HepG2 (cell line): ENCODE data around the gene APC2. TPM values are rescaled to one million over a fixed set of nuclear protein-coding genes. Genes with fewer than 3 reads are reported as not detected.

ENCODE experiments used
- HMGXB4 ChIP-seq, 2 experiments: sonication (generic) in 1 of 2; formaldehyde crosslinking in 1 of 2; IDR thresholded peaks; 2 replicates each; pipeline versions ENCODE4 v1.4.0 to v1.6.1; 2018 to 2020; ENCODE audit warnings: missing genetic modification reagents in 2 of 2, borderline replicate concordance in 1 of 2, low read depth in 1 of 2, mild to moderate bottlenecking in 1 of 2, missing biosample characterization in 1 of 2
- HNF4G ChIP-seq, 2 experiments: sonication (generic) in 1 of 2; formaldehyde crosslinking in 1 of 2; IDR thresholded peaks; 2 replicates each; pipeline versions ENCODE4 v1.4.0 to v1.6.1; 2011 to 2020; ENCODE audit warnings: borderline replicate concordance in 2 of 2, low read depth in 2 of 2, mild to moderate bottlenecking in 2 of 2, low read length in 1 of 2, missing genetic modification reagents in 1 of 2, moderate library complexity in 1 of 2
- NR2C2 ChIP-seq: sonication (generic); formaldehyde crosslinking; IDR thresholded peaks from 2 replicates; pipeline ENCODE4 v1.4.0; 2020; ENCODE audit warnings: missing genetic modification reagents, mild to moderate bottlenecking, moderate library complexity, borderline replicate concordance
- RBM22 ChIP-seq: fragments of 200-400 bp; formaldehyde crosslinking; optimal IDR thresholded peaks from 2 replicates; pipeline ENCODE3; 2017; ENCODE audit warnings: mild to moderate bottlenecking, low read length, moderate library complexity
- SKI ChIP-seq: fragments of 450-650 bp; IDR thresholded peaks from one replicate; pipeline ENCODE4 v1.6.1; 2018; ENCODE audit warnings: mild to moderate bottlenecking; ENCODE audit not compliant: partially characterized antibody
- TCF12 ChIP-seq, 2 experiments: fragments of 450-650 bp in 1 of 2; sonication (generic) in 1 of 2; formaldehyde crosslinking in 1 of 2; IDR thresholded peaks; 2 replicates each; pipeline versions ENCODE4 v1.6.1 to v1.8.0; 2017 to 2022; ENCODE audit warnings: antibody characterized with exemption in 1 of 2, mild to moderate bottlenecking in 1 of 2, missing genetic modification reagents in 1 of 2, moderate library complexity in 1 of 2
- ZBTB33 ChIP-seq: sonication (generic); formaldehyde crosslinking; IDR thresholded peaks from 2 replicates; pipeline ENCODE4 v1.4.0; 2020; ENCODE audit warnings: missing genetic modification reagents
- ZBTB38 ChIP-seq: sonication (generic); formaldehyde crosslinking; IDR thresholded peaks from 2 replicates; pipeline ENCODE4 v1.5.1; 2020; ENCODE audit warnings: mild to moderate bottlenecking, missing genetic modification reagents
- ZMYM3 ChIP-seq: sonication (generic); formaldehyde crosslinking; IDR thresholded peaks from 2 replicates; pipeline ENCODE4 v1.5.1; 2020; ENCODE audit warnings: mild to moderate bottlenecking, missing genetic modification reagents
- ZNF136 ChIP-seq: sonication (generic); formaldehyde crosslinking; IDR thresholded peaks from 2 replicates; pipeline ENCODE4 v1.8.1; 2022; ENCODE audit warnings: low read depth, mild to moderate bottlenecking, moderate library complexity, missing genetic modification reagents
- ZNF343 ChIP-seq: sonication (generic); formaldehyde crosslinking; IDR thresholded peaks from 2 replicates; pipeline ENCODE4 v1.4.0; 2020; ENCODE audit warnings: mild to moderate bottlenecking, missing genetic modification reagents
- ZNF616 ChIP-seq: sonication (generic); formaldehyde crosslinking; IDR thresholded peaks from 2 replicates; pipeline ENCODE4 v1.5.0; 2020; ENCODE audit warnings: low read depth, mild to moderate bottlenecking, missing genetic modification reagents
- polyA plus RNA-seq, 8 experiments: library from polyadenylated mRNA; depleted of rRNA in 3 of 8; stranded (reverse) in 7 of 8; unstranded in 1 of 8; fragments of >200 nt; fragmentation: Illumina TruSeq in 4 of 8; extraction: Trizol in 4 of 8; gene quantifications; 2 replicates each; pipeline versions ENCODE4 v1.2.1 to v1.2.3, GENCODE V29; 2011 to 2016; ENCODE audit warnings: low read depth in 4 of 8, missing spikeins in 1 of 8, mixed read lengths in 1 of 8; ENCODE audit not compliant: insufficient read depth in 1 of 8
- total RNA-seq, 5 experiments: library from RNA; depleted of rRNA; stranded (reverse); fragments of >200 nt; fragmentation: Illumina TruSeq; extraction: Trizol; gene quantifications; 2 replicates each; pipeline ENCODE4 v1.2.3, GENCODE V29; 2016; ENCODE audit warnings: low read depth in 1 of 5

APC2 gene
- total and polyA plus RNA-seq, 2 of the 13 experiments (the other 11 are each of a cell fraction or from before 2014, with no cell fraction given): 0.08 to 0.22 TPM

GRCh38 chr19:1423436-1424191 lies 26.3 kb upstream of the APC2 start (continued):
- no peak for TF ChIP-seq TCF12 (IDR thresholded peaks at IDR 0.05)
- TF ChIP-seq TCF12 (CRISPR knock-in tag; IDR thresholded peaks at IDR 0.05): no peak; the same call in 1 of the 2 replicates
- 0 out of 2 replicates have a peak, but pooled peaks have one; percentile 1 for TF ChIP-seq NR2C2 (CRISPR knock-in tag)
- TF ChIP-seq ZMYM3 (CRISPR knock-in tag): 0 out of 2 replicates have a peak, but pooled peaks have one; percentile 21
- peak; percentile 16; the same call in 1 of the 2 replicates for TF ChIP-seq HNF4G (IDR thresholded peaks at IDR 0.05; ENCODE audit: borderline replicate concordance, low read depth, low read length)
- no peak for TF ChIP-seq HNF4G (CRISPR knock-in tag; IDR thresholded peaks at IDR 0.05; ENCODE audit: borderline replicate concordance, low read depth)
- peak; percentile 3 for TF ChIP-seq RBM22
- TF ChIP-seq SKI: peak; percentile 22
- peak; percentile 98 for TF ChIP-seq ZBTB38 (CRISPR knock-in tag)
- no peak for TF ChIP-seq ZNF616 (CRISPR knock-in tag)
- TF ChIP-seq HMGXB4 (CRISPR knock-in tag; IDR thresholded peaks at IDR 0.05; ENCODE audit: borderline replicate concordance in 1 of 2, low read depth in 1 of 2): 0 out of 4 replicates have a peak, but pooled peaks of 1 of the 2 experiments have one; percentile 3
- 0 out of 2 replicates have a peak, but pooled peaks have one; percentile 13 for TF ChIP-seq ZNF343 (CRISPR knock-in tag)
- TF ChIP-seq ZBTB33: peak; percentile 90
- no peak for TF ChIP-seq ZNF136 (CRISPR knock-in tag)
